HFF-Myc (cell line): ENCODE data around the gene OTOP3.

Experiments used
- DNase-seq: peaks from one replicate; pipeline ENCODE4 v3.0.0-alpha.2; 2011; ENCODE audit warnings: low read depth; ENCODE audit errors: extremely low read depth
- H3K4me3 ChIP-seq: replicated peaks from 2 replicates; pipeline ENCODE4 v1.5.1; 2011; ENCODE audit warnings: low read depth, mild to moderate bottlenecking, control low read depth, low read length
- CTCF ChIP-seq: IDR thresholded peaks from 2 replicates; pipeline ENCODE4 v1.5.1; 2012; ENCODE audit warnings: mild to moderate bottlenecking, low read depth, low read length, control low read depth; ENCODE audit errors: missing control alignments

The OTOP3 gene

GRCh38 chr17:74918906-74919305 is 16.8 kb upstream of the OTOP3 start:
- TF ChIP-seq CTCF, result no peak
- no peak for DNase-seq
- H3K4me3 ChIP-seq, result no peak overlapping the region

GRCh38 chr17:74919440-74920305 is 16.0 kb upstream of the OTOP3 start:
- DNase-seq, result no peak
- no peak overlapping the region for H3K4me3 ChIP-seq
- TF ChIP-seq CTCF, result peak; percentile 37

- no peak for TF ChIP-seq CTCF
- no peak overlapping the region for H3K4me3 ChIP-seq
- no peak for DNase-seq
Measured at GRCh38 chr17:74920306-74920620, 15.4 kb upstream of the OTOP3 start.

GRCh38 chr17:74920642-74921025 is 15.1 kb upstream of the OTOP3 start:
- DNase-seq, result no peak
- H3K4me3 ChIP-seq, result no peak overlapping the region
- TF ChIP-seq CTCF, result no peak

- no peak for DNase-seq
- H3K4me3 ChIP-seq, result no peak overlapping the region
- no peak for TF ChIP-seq CTCF
Measured at GRCh38 chr17:74921026-74921681, 14.5 kb upstream of the OTOP3 start.

GRCh38 chr17:74921769-74922168 is 13.9 kb upstream of the OTOP3 start:
- no peak for DNase-seq
- no peak overlapping the region for H3K4me3 ChIP-seq
- TF ChIP-seq CTCF, result no peak
